ENCODE results near the gene ACSF2.

Gene ACSF2

GRCh38 chr17:50478391-50479381, 52.7 kb downstream of the ACSF2 start, which contains the start of gene RSAD1:
RSAD1 (plus strand) TSS chr17:50478860; CDS start chr17:50478885, 25 bp downstream.
- DNase-seq (ENCODE audit: low spot score): peak; percentile 95

GRCh38 chr17:50479522-50480141, 53.6 kb downstream of the ACSF2 start:
- DNase-seq (ENCODE audit: low spot score): peak; percentile 90

- DNase-seq (ENCODE audit: low spot score): no peak
Observed at GRCh38 chr17:50480142-50480764, 54.2 kb downstream of the ACSF2 start.

- DNase-seq (ENCODE audit: low spot score): no peak
Observed at GRCh38 chr17:50480854-50481490, 55.0 kb downstream of the ACSF2 start.

- no peak for DNase-seq (ENCODE audit: low spot score)
Observed at GRCh38 chr17:50481648-50482047, 55.6 kb downstream of the ACSF2 start.

- DNase-seq (ENCODE audit: low spot score): no peak
Observed at GRCh38 chr17:50482110-50482509, 56.1 kb downstream of the ACSF2 start.

GRCh38 chr17:50482516-50482915, 56.5 kb downstream of the ACSF2 start:
- peak; percentile 91 for DNase-seq (ENCODE audit: low spot score)

GRCh38 chr17:50483266-50483665, 57.2 kb downstream of the ACSF2 start:
- DNase-seq (ENCODE audit: low spot score): no peak

GRCh38 chr17:50484386-50485155, 58.6 kb downstream of the ACSF2 start:
- no peak for DNase-seq (ENCODE audit: low spot score)

GRCh38 chr17:50487213-50488096, 61.4 kb downstream of the ACSF2 start:
- no peak for DNase-seq (ENCODE audit: low spot score)

GRCh38 chr17:50488880-50489279, 62.9 kb downstream of the ACSF2 start:
- no peak for DNase-seq (ENCODE audit: low spot score)

GRCh38 chr17:50491505-50491904, 65.5 kb downstream of the ACSF2 start:
- DNase-seq (ENCODE audit: low spot score): no peak

- DNase-seq (ENCODE audit: low spot score): no peak
Observed at GRCh38 chr17:50492214-50492613, 66.2 kb downstream of the ACSF2 start.

- no peak for DNase-seq (ENCODE audit: low spot score)
Observed at GRCh38 chr17:50493744-50494143, 67.7 kb downstream of the ACSF2 start.

- no peak for DNase-seq (ENCODE audit: low spot score)
Observed at GRCh38 chr17:50495217-50495823, 69.3 kb downstream of the ACSF2 start.

GRCh38 chr17:50495918-50496317, 69.9 kb downstream of the ACSF2 start:
- no peak for DNase-seq (ENCODE audit: low spot score)

- no peak for DNase-seq (ENCODE audit: low spot score)
Observed at GRCh38 chr17:50498021-50498874, 72.2 kb downstream of the ACSF2 start.

GRCh38 chr17:50499270-50499669, 73.3 kb downstream of the ACSF2 start:
- DNase-seq (ENCODE audit: low spot score): no peak

GRCh38 chr17:50499721-50500120, 73.7 kb downstream of the ACSF2 start:
- DNase-seq (ENCODE audit: low spot score): no peak

Data from GM03348 (cell line).